ENCODE data around the gene C3orf49. TPM values are rescaled to one million over a fixed set of nuclear protein-coding genes. Genes with fewer than 3 reads are reported as not detected.

Gene C3orf49
- total RNA-seq = not detected
- long read RNA-seq = 0 reads

- DNase-seq (ENCODE audit: low spot score) = no peak
Observed at GRCh38 chr3:63819151-63819398, at the start of gene C3orf49. Gene C3orf49 (plus strand): TSS chr3:63819299. CDS start chr3:63819472, 173 bp downstream.

GRCh38 chr3:63774781-63775180 is 44.3 kb upstream of the C3orf49 start:
- no peak for DNase-seq (ENCODE audit: low spot score)

GRCh38 chr3:63779227-63779626 is 39.9 kb upstream of the C3orf49 start:
- DNase-seq (ENCODE audit: low spot score) = no peak

- DNase-seq (ENCODE audit: low spot score) = no peak
Observed at GRCh38 chr3:63791974-63792373, 27.1 kb upstream of the C3orf49 start.

GRCh38 chr3:63795438-63795837 is 23.7 kb upstream of the C3orf49 start:
- no peak for DNase-seq (ENCODE audit: low spot score)

GRCh38 chr3:63798544-63798943 is 20.6 kb upstream of the C3orf49 start:
- DNase-seq (ENCODE audit: low spot score) = no peak

GRCh38 chr3:63798949-63799348 is 20.1 kb upstream of the C3orf49 start:
- no peak for DNase-seq (ENCODE audit: low spot score)

- no peak for DNase-seq (ENCODE audit: low spot score)
Observed at GRCh38 chr3:63800097-63800496, 19.0 kb upstream of the C3orf49 start.

- DNase-seq (ENCODE audit: low spot score) = no peak
Observed at GRCh38 chr3:63803911-63804310, 15.2 kb upstream of the C3orf49 start.

GRCh38 chr3:63807961-63808565 is 11.0 kb upstream of the C3orf49 start:
- no peak for DNase-seq (ENCODE audit: low spot score)

GRCh38 chr3:63808633-63809032 is 10.5 kb upstream of the C3orf49 start:
- no peak for DNase-seq (ENCODE audit: low spot score)

GRCh38 chr3:63809607-63810006 is 9.5 kb upstream of the C3orf49 start:
- DNase-seq (ENCODE audit: low spot score) = no peak

- no peak for DNase-seq (ENCODE audit: low spot score)
Observed at GRCh38 chr3:63814237-63814636, 4.9 kb upstream of the C3orf49 start.

GRCh38 chr3:63817225-63817624 is 1.9 kb upstream of the C3orf49 start:
- no peak for DNase-seq (ENCODE audit: low spot score)

GRCh38 chr3:63818282-63819150 is 583 bp upstream of the C3orf49 start:
- DNase-seq (ENCODE audit: low spot score) = no peak

- DNase-seq (ENCODE audit: low spot score) = no peak
Observed at GRCh38 chr3:63824309-63824708, 5.2 kb downstream of the C3orf49 start.

GRCh38 chr3:63830526-63830925 is 11.4 kb downstream of the C3orf49 start:
- DNase-seq (ENCODE audit: low spot score) = no peak

GRCh38 chr3:63832395-63832794 is 13.3 kb downstream of the C3orf49 start:
- DNase-seq (ENCODE audit: low spot score) = no peak

- no peak for DNase-seq (ENCODE audit: low spot score)
Observed at GRCh38 chr3:63841704-63842103, 22.6 kb downstream of the C3orf49 start.

- no peak for DNase-seq (ENCODE audit: low spot score)
Observed at GRCh38 chr3:63842127-63842526, 23.0 kb downstream of the C3orf49 start.

- no peak for DNase-seq (ENCODE audit: low spot score)
Observed at GRCh38 chr3:63845215-63845614, 26.1 kb downstream of the C3orf49 start.

- no peak for DNase-seq (ENCODE audit: low spot score)
Observed at GRCh38 chr3:63847718-63848450, 28.8 kb downstream of the C3orf49 start.

Measured in mesenteric fat pad (tissue), 1 donor.